ENCODE results near the gene EPB41. TPM values are rescaled to one million over a fixed set of nuclear protein-coding genes. Genes with fewer than 3 reads are reported as not detected.
A peak's percentile ranks its signal among the peaks of the same experiment; 100 is the strongest.

Gene EPB41
- total RNA-seq, 1 donor = 9.5 TPM

- TF ChIP-seq CTCF (IDR thresholded peaks at IDR 0.05; ENCODE audit: insufficient read depth, low read depth, low read length) = no peak
- DNase-seq (ENCODE audit: low read depth) = no peak
- H3K4me3 ChIP-seq (ENCODE audit: low read depth, low read length) = no peak overlapping the region
Measured at GRCh38 chr1:29164588-29164987, 250.2 kb downstream of the EPB41 start.

GRCh38 chr1:29166291-29166878 is 252.0 kb downstream of the EPB41 start:
- no peak for TF ChIP-seq CTCF (IDR thresholded peaks at IDR 0.05; ENCODE audit: insufficient read depth, low read depth, low read length)
- no peak overlapping the region for H3K4me3 ChIP-seq (ENCODE audit: low read depth, low read length)
- peak; percentile 19 for DNase-seq (ENCODE audit: low read depth)

GRCh38 chr1:29167904-29168303 is 253.5 kb downstream of the EPB41 start:
- no peak for TF ChIP-seq CTCF (IDR thresholded peaks at IDR 0.05; ENCODE audit: insufficient read depth, low read depth, low read length)
- no peak overlapping the region for H3K4me3 ChIP-seq (ENCODE audit: low read depth, low read length)
- DNase-seq (ENCODE audit: low read depth) = no peak

Small RNA genes lying within 50 kb of the gene (small RNA-seq; reads per million reads assigned to genes)
- gene RF00017 (not detected), gene RF00019 (not detected)

Other genes starting within 250 kb of the EPB41 start
- 6.4 and 9.1 TPM in 2 replicates for gene GMEB1, start 245.8 kb upstream of the EPB41 start, total RNA-seq
- 55.4 and 82.9 TPM in 2 replicates for gene YTHDF2, start 177.6 kb upstream of the EPB41 start, total RNA-seq
- under 0.01 TPM in 1 of 2 replicates, not detected in the other for gene OPRD1, start 102.4 kb upstream of the EPB41 start, total RNA-seq
- gene TMEM200B, start 209.3 kb downstream of the EPB41 start, total RNA-seq = 14.2 and 14.8 TPM in 2 replicates